HepG2 (cell line): ENCODE results near the gene SGK1. TPM values are rescaled to one million over a fixed set of nuclear protein-coding genes. Genes with fewer than 3 reads are reported as not detected.

Source experiments
- ATAC-seq: fragments of 200-7000 bp; cut with Tn5 transposase; 3 replicates; pipeline ENCODE4 v1.9.1; 2020; ENCODE audit warnings: mild to moderate bottlenecking, moderate library complexity
- BruUV-seq: library from RNA; stranded (reverse); fragments of 400-500 nt; replicated peaks from 2 replicates; lab custom pipeline; 2021; lab: Mats Ljungman, UMichigan
- CTCF ChIA-PET: fragments of 300-600 bp; formaldehyde crosslinking; extraction: SDS; loops from one replicate; lab custom pipeline; 2021; ENCODE audit warnings: low total read pairs, inconsistent platforms, low intra/inter-chr PET ratio; lab: Yijun Ruan, JAX
- POLR2A ChIA-PET: fragments of 350-600 bp; sonication (Branson Sonifier 250); formaldehyde crosslinking; loops from one replicate; lab custom pipeline; 2020; ENCODE audit warnings: antibody characterized with exemption, inconsistent platforms; lab: Yijun Ruan, JAX
- DNase-seq: peaks from one replicate; pipeline ENCODE4 v3.0.0-alpha.2; 2015; ENCODE audit warnings: low spot score
- FAIRE-seq: peaks from 3 replicates; lab custom pipeline; 2011; peaks lifted over from hg19 to GRCh38; lab: Jason Lieb, UNC
- H2AFZ ChIP-seq: one replicate; pipeline ENCODE4 v1.6.1; 2011; ENCODE audit warnings: low read length, inconsistent platforms
- H3K27ac ChIP-seq: fragments of 300-600 bp; 3 replicates; pipeline ENCODE4 v1.8.0; 2011; ENCODE audit warnings: mixed run types, mild to moderate bottlenecking, mixed read lengths, low read length, inconsistent platforms; ENCODE audit not compliant: insufficient read depth; ENCODE audit errors: extremely low read length
- H3K27me3 ChIP-seq, 2 experiments: fragments of 200-600 bp in 1 of 2; 2 replicates in 1 of 2; 3 replicates in 1 of 2; pipeline versions ENCODE4 v1.6.0 to v1.8.0; 2011; ENCODE audit warnings: low read length in 2 of 2, mild to moderate bottlenecking in 2 of 2, moderate library complexity in 2 of 2, inconsistent platforms in 1 of 2; ENCODE audit not compliant: insufficient read depth in 2 of 2, control insufficient read depth in 1 of 2
- H3K36me3 ChIP-seq, 2 experiments: fragments of 200-600 bp in 1 of 2; replicated peaks in 1 of 2; 2 replicates in 1 of 2; 3 replicates in 1 of 2; pipeline versions ENCODE4 v1.5.1 to v1.8.0; 2011; ENCODE audit warnings: low read length in 2 of 2, inconsistent platforms in 1 of 2; ENCODE audit not compliant: insufficient read depth in 2 of 2, control insufficient read depth in 1 of 2
- H3K4me1 ChIP-seq: 2 replicates; pipeline ENCODE4 v1.5.1; 2012; ENCODE audit warnings: low read length, inconsistent platforms; ENCODE audit not compliant: insufficient read depth
- H3K4me2 ChIP-seq: 2 replicates; pipeline ENCODE4 v1.6.0; 2011; ENCODE audit warnings: low read depth, low read length, inconsistent platforms
- H3K4me3 ChIP-seq, 3 experiments: fragments of 200-600 bp in 1 of 3; sonication (generic), shearing (Covaris generic) in 1 of 3; replicated peaks in 1 of 3; 2 replicates each; pipeline ENCODE4 v1.5.1; 2011 to 2016; ENCODE audit warnings: low read length in 3 of 3, inconsistent platforms in 2 of 3, low read depth in 2 of 3, mild to moderate bottlenecking in 2 of 3, control low read depth in 1 of 3, mixed read lengths in 1 of 3; ENCODE audit not compliant: insufficient read depth in 1 of 3
- H3K79me2 ChIP-seq: one replicate; pipeline ENCODE4 v1.6.1; 2011; ENCODE audit warnings: low read length, inconsistent platforms; ENCODE audit not compliant: insufficient read depth
- H3K9ac ChIP-seq: 2 replicates; pipeline ENCODE4 v1.6.0; 2011; ENCODE audit warnings: mild to moderate bottlenecking, low read depth, low read length, inconsistent platforms; ENCODE audit not compliant: insufficient read depth
- H3K9me3 ChIP-seq: 2 replicates; pipeline ENCODE4 v1.5.1; 2012; ENCODE audit warnings: mild to moderate bottlenecking, low read length
- H4K20me1 ChIP-seq: 2 replicates; pipeline ENCODE4 v1.6.0; 2011; ENCODE audit warnings: inconsistent platforms, mild to moderate bottlenecking, low read length, moderate library complexity; ENCODE audit not compliant: insufficient read depth
- NFAT5 ChIP-seq: sonication (generic); formaldehyde crosslinking; IDR thresholded peaks from 2 replicates; pipeline ENCODE4 v1.4.0; 2020; ENCODE audit warnings: missing genetic modification reagents
- RBAK ChIP-seq: sonication (generic); formaldehyde crosslinking; IDR thresholded peaks from 2 replicates; pipeline ENCODE4 v1.5.1; 2020; ENCODE audit warnings: mild to moderate bottlenecking, missing genetic modification reagents
- THYN1 ChIP-seq: sonication (generic); formaldehyde crosslinking; IDR thresholded peaks from 2 replicates; pipeline ENCODE4 v1.8.1; 2023; ENCODE audit warnings: low read depth, mild to moderate bottlenecking, moderate library complexity, missing genetic modification reagents, borderline replicate concordance
- ZBTB40 ChIP-seq, 2 experiments: fragments of 450-650 bp in 1 of 2; sonication (generic) in 1 of 2; formaldehyde crosslinking in 1 of 2; IDR thresholded peaks; 2 replicates each; pipeline versions ENCODE4 v1.6.1 to v1.8.0; 2016 to 2022; ENCODE audit warnings: antibody characterized with exemption in 1 of 2, mild to moderate bottlenecking in 1 of 2, missing genetic modification reagents in 1 of 2
- ZNF12 ChIP-seq: sonication (generic); formaldehyde crosslinking; IDR thresholded peaks from 2 replicates; pipeline ENCODE4 v1.5.0; 2020; ENCODE audit warnings: missing genetic modification reagents
- ZNF20 ChIP-seq: sonication (generic); formaldehyde crosslinking; IDR thresholded peaks from 2 replicates; pipeline ENCODE4 v1.4.0; 2020; ENCODE audit warnings: mild to moderate bottlenecking, moderate library complexity, missing genetic modification reagents
- WGBS: methylation state at CpG from one replicate; pipeline ENCODE4 v1.1.6; 2017; ENCODE audit warnings: low lambda C conversion rate; 5-methylcytosine and 5-hydroxymethylcytosine counted together
- in situ Hi-C: cut with HindIII; loops from 2 replicates; pipeline ENCODE4 v1.10.0; 2017; ENCODE audit warnings: low pct_unique_long_range_greater_than_20kb; ENCODE audit not compliant: extremely low pct_ligation_motif_present
- intact Hi-C: fragments of 100-400 bp; cut with micrococcal nuclease; formaldehyde crosslinking; loops from one replicate; pipeline ENCODE4 v1.10.0; 2022; ENCODE audit not compliant: unreplicated experiment
- polyA plus RNA-seq, 8 experiments: library from polyadenylated mRNA; depleted of rRNA in 3 of 8; stranded (reverse) in 7 of 8; unstranded in 1 of 8; fragments of >200 nt; fragmentation: Illumina TruSeq in 4 of 8; extraction: Trizol in 4 of 8; gene quantifications; 2 replicates each; pipeline versions ENCODE4 v1.2.1 to v1.2.3, GENCODE V29; 2011 to 2016; ENCODE audit warnings: low read depth in 4 of 8, missing spikeins in 1 of 8, mixed read lengths in 1 of 8; ENCODE audit not compliant: insufficient read depth in 1 of 8
- total RNA-seq, 5 experiments: library from RNA; depleted of rRNA; stranded (reverse); fragments of >200 nt; fragmentation: Illumina TruSeq; extraction: Trizol; gene quantifications; 2 replicates each; pipeline ENCODE4 v1.2.3, GENCODE V29; 2016; ENCODE audit warnings: low read depth in 1 of 5

SGK1 gene
- total and polyA plus RNA-seq, 2 of the 13 experiments (the other 11 are each of a cell fraction or from before 2014, with no cell fraction given) = 56.1 to 56.2 TPM

GRCh38 chr6:134328792-134329191 is 10.9 kb upstream of the SGK1 start (continued):
- TF ChIP-seq NFAT5 (CRISPR knock-in tag) = no peak
- TF ChIP-seq RBAK (CRISPR knock-in tag) = no peak

- Histone ChIP-seq H3K4me3 (no peak overlapping the region), H3K27ac (no peak overlapping the region), H3K4me1 (no peaks in the 10 kb centered on the region), H4K20me1 (no peaks in the 10 kb centered on the region), H3K9me3 (0 out of 2 replicates have a peak, but pooled peaks cover 4% of the 10 kb centered on the region), H3K9ac (no peak overlapping the region), H3K79me2 (no peaks in the 10 kb centered on the region), H3K36me3 (no peaks in the 10 kb centered on the region), H3K4me2 (no peak overlapping the region), H2AFZ (no peak overlapping the region), H3K27me3 (no peaks in the 10 kb centered on the region)
- CTCF ChIA-PET = no interaction called here
- DNase-seq (no peak), FAIRE-seq (no peak), ATAC-seq (no peak)
- BruUV-seq = no TSS peak
- 65% methylated on average over 2 of the region's 2 CpGs for WGBS
- TF ChIP-seq ZBTB40 (IDR thresholded peaks at IDR 0.05) (0 out of 2 replicates have a peak, but pooled peaks have one; percentile 16), ZBTB40 (CRISPR knock-in tag; IDR thresholded peaks at IDR 0.05) (no peak), ZNF20 (CRISPR knock-in tag) (no peak), THYN1 (CRISPR knock-in tag) (no peak), ZNF12 (CRISPR knock-in tag) (no peak)
- in situ Hi-C loops (no loop called here), intact Hi-C loops (loop anchor here (10.0 kb wide), 1 partner anchor 153 kb away; no protein-coding TSS in a partner anchor)
- POLR2A ChIA-PET = no interaction called here
Observed at GRCh38 chr6:134328138-134328537, 10.2 kb upstream of the SGK1 start.
